B cell (primary cell): ENCODE results near the gene MNT.

Source experiments
- EZH2 ChIP-seq: IDR thresholded peaks from 2 replicates; pipeline ENCODE4 v1.6.1; 2012; ENCODE audit warnings: borderline replicate concordance, low read depth, mild to moderate bottlenecking, moderate library complexity, low read length; ENCODE audit not compliant: insufficient read depth, poor library complexity, severe bottlenecking
- TF ChIP-seq, protein P1 (sequence below): fragments of 200-600 bp; IDR thresholded peaks from one replicate; pipeline ENCODE4 v1.8.0; 2022; ENCODE audit warnings: antibody characterized with exemption, mild to moderate bottlenecking

DNA sequence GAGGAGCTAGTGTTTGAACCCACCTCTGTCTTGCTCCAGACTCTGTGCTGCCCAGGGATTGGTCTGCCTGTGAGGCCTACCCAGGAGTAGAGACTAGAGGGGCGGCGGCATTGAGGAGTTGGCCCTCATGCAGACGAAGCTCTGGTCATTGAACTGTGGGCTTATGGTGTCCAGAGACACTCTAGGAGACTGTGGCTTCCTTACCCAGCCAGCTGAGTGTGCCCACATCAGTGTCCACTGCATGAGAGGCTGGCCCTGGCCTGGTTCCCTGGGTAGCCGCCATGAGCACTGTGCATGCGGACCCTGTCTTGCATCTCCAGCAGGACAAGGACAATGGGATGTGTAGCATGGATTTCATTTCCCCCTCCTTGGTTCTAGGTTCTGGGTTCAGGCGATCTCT lies 49.6 kb downstream of the MNT start:
- TF ChIP-seq, protein P1, sequence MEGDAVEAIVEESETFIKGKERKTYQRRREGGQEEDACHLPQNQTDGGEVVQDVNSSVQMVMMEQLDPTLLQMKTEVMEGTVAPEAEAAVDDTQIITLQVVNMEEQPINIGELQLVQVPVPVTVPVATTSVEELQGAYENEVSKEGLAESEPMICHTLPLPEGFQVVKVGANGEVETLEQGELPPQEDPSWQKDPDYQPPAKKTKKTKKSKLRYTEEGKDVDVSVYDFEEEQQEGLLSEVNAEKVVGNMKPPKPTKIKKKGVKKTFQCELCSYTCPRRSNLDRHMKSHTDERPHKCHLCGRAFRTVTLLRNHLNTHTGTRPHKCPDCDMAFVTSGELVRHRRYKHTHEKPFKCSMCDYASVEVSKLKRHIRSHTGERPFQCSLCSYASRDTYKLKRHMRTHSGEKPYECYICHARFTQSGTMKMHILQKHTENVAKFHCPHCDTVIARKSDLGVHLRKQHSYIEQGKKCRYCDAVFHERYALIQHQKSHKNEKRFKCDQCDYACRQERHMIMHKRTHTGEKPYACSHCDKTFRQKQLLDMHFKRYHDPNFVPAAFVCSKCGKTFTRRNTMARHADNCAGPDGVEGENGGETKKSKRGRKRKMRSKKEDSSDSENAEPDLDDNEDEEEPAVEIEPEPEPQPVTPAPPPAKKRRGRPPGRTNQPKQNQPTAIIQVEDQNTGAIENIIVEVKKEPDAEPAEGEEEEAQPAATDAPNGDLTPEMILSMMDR, result no peak
- TF ChIP-seq EZH2, result no peak
